Stimulated activated CD4-positive, alpha-beta T cell treated with anti-CD3 and anti-CD28 coated beads, Interleukin-15, amount 100 ng/mL, for 48 hours (primary cell): ENCODE results near the gene RAB25.
"Not testable (repeated sequence)": the region's sequence is repeated elsewhere in the genome, so short reads cannot be mapped to it uniquely, and the experiment has no call there.

Source experiments
- DNase-seq, 2 donors: peaks; one replicate each; pipeline ENCODE4 v3.0.0-alpha.2; 2020; ENCODE audit warnings: low read depth in 2 of 2

Gene RAB25

GRCh38 chr1:156102633-156103511 lies 41.9 kb downstream of the RAB25 start:
- no peak for DNase-seq

GRCh38 chr1:156103521-156103947 lies 42.6 kb downstream of the RAB25 start:
- no peak for DNase-seq

GRCh38 chr1:156104065-156104810 lies 43.3 kb downstream of the RAB25 start:
- DNase-seq = no peak

GRCh38 chr1:156104861-156105832 lies 44.2 kb downstream of the RAB25 start:
- DNase-seq = no peak

- DNase-seq = no peak
Measured at GRCh38 chr1:156106624-156107488, 45.9 kb downstream of the RAB25 start.

- no peak for DNase-seq
Measured at GRCh38 chr1:156108057-156108456, 47.1 kb downstream of the RAB25 start.

GRCh38 chr1:156108664-156109241 lies 47.8 kb downstream of the RAB25 start:
- DNase-seq = no peak

- DNase-seq = no peak
Measured at GRCh38 chr1:156110252-156110651, 49.3 kb downstream of the RAB25 start.

GRCh38 chr1:156111355-156111962 lies 50.5 kb downstream of the RAB25 start:
- DNase-seq = no peak

- DNase-seq = no peak
Measured at GRCh38 chr1:156112276-156113137, 51.5 kb downstream of the RAB25 start.

GRCh38 chr1:156113282-156113950 lies 52.5 kb downstream of the RAB25 start:
- DNase-seq = no peak

- peak; percentile 72 to 77 for DNase-seq
Measured at GRCh38 chr1:156114101-156114918, 53.4 kb downstream of the RAB25 start, which contains the start of gene LMNA. TSS of gene LMNA (plus strand) at chr1:156114711. CDS start at chr1:156114919, 208 bp downstream.

- no peak for DNase-seq
Measured at GRCh38 chr1:156114919-156115513, 54.1 kb downstream of the RAB25 start.

GRCh38 chr1:156115514-156116374 lies 54.8 kb downstream of the RAB25 start:
- no peak for DNase-seq

- DNase-seq = not testable (repeated sequence)
Measured at GRCh38 chr1:156116731-156117130, 55.8 kb downstream of the RAB25 start.
